Activated T-helper 9 cell treated with anti-CD3 and anti-CD28 coated beads, Interleukin-2, amount 50 U/mL, for 16 hours (primary cell): Measurements from ENCODE around the gene EIF5AL1.
"Not testable (repeated sequence)": the region's sequence is repeated elsewhere in the genome, so short reads cannot be mapped to it uniquely, and the experiment has no call there.

Experiments
- DNase-seq: peaks from one replicate; pipeline ENCODE4 v3.0.0-alpha.2; 2020; ENCODE audit warnings: low read depth

The EIF5AL1 gene

GRCh38 chr10:79509934-79510508, 2.3 kb upstream of the EIF5AL1 start:
- not testable (repeated sequence) for DNase-seq

- DNase-seq = not testable (repeated sequence)
Measured at GRCh38 chr10:79516532-79517205, 4.3 kb downstream of the EIF5AL1 start.

GRCh38 chr10:79517567-79517966, 5.2 kb downstream of the EIF5AL1 start:
- not testable (repeated sequence) for DNase-seq

DNA sequence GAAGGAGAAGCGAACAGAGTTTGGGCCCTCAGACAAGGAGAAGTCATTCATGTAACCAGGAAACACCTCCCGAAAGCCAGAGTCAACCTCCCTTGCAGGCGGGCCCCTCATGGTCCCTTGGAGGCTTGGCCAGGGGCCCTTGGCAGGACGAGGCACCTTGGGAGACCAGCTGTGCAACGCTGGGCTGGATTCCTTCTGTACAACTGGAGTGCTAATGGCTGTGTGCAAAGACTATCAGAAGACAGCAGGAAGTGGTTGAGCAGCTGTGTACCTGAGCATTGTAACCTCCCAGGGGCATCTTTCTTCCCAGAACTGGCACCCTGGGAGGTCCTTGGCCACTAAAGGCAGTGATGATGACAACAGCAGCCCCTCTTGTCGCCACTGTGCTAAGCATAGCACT, 9.4 kb downstream of the EIF5AL1 start:
- DNase-seq = not testable (repeated sequence)

GRCh38 chr10:79522464-79522863, 10.1 kb downstream of the EIF5AL1 start:
- DNase-seq = not testable (repeated sequence)

- DNase-seq = not testable (repeated sequence)
Measured at GRCh38 chr10:79523157-79523853, 11.0 kb downstream of the EIF5AL1 start.

DNA sequence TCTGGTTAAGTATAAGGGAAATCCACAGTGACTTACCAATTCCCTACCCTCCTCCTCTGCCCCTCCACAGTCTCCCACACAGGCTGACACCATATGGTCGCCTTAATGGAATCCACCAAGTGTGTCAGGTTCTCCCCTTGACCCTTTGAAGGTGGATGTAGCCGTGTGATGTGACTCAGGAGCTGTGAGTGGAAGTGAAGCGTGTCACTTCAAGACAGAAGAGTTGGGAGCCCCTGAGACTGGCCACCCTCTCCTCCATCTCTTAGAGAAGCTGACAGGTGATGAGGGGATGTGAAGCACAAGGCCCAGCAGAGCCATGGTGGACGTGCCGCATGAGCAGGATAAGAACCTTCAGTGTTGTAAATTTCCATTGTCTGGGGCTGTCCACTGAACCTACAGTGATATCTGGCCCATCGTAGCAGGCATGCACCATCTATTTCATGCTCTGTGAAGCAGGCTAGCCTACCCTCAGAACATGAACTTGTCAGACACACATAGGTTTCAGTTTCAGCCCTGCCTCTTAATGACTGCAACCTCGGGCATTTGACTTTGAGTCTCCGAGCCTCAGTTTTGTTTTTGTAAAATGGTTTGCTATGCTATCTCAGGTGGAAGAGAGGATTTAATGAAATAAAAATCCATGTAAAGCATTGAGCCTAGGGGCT, 12.8 kb downstream of the EIF5AL1 start:
- DNase-seq = not testable (repeated sequence)

GRCh38 chr10:79528261-79528660, 15.9 kb downstream of the EIF5AL1 start:
- not testable (repeated sequence) for DNase-seq

DNA sequence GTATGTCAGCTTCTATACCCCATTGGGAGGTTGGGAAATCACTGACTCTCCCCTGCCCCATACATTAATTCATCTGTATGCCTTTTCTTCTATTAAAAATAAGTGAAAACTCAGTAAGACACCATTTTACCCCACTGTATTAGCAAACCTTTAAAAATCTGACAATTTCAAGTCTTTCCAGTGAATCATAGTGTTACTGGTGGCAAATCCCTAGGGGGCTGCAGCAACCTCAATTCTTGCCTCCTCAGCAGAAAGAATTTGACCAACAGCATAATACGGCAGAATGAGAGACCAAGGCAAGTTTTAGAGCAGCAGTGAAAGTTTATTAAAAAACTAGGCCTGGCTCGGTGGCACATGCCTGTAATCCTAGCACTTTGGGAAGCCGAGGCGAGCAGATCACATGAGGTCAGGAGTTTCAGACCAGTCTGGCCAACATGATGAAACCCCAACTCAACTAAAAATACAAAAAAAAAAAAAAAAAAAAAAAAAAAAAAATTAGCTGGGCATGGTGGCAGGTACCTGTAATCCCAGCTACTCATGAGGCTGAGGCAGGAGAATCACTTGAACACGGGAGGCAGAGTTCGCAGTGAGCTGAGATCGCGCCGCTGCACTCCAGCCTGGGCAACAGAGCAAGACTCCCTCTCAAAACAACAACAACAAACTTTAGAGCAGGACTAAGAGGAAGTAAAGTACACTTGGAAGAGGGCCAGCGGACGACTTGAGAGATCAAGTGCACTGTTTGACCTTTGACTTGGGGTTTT, 21.0 kb downstream of the EIF5AL1 start:
- DNase-seq = not testable (repeated sequence)

DNA sequence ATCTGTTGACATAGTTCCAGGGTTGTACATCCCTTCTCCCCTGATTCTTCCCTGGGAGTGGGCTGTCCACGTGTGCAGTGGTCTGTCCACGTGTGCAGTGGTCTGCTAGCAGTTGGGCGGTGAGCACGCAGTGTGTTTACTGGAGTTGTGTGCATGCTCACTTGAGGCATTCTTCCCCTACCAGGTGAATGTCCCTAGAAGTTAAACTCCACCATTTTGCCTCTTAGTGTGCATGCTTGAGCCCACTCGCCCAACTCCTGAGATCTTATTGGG, 21.5 kb downstream of the EIF5AL1 start:
- DNase-seq = not testable (repeated sequence)

GRCh38 chr10:79538311-79538710, 26.0 kb downstream of the EIF5AL1 start:
- not testable (repeated sequence) for DNase-seq

GRCh38 chr10:79540930-79541329, 28.6 kb downstream of the EIF5AL1 start:
- not testable (repeated sequence) for DNase-seq

- DNase-seq = no peak
Measured at GRCh38 chr10:79542626-79543025, 30.3 kb downstream of the EIF5AL1 start.

DNA sequence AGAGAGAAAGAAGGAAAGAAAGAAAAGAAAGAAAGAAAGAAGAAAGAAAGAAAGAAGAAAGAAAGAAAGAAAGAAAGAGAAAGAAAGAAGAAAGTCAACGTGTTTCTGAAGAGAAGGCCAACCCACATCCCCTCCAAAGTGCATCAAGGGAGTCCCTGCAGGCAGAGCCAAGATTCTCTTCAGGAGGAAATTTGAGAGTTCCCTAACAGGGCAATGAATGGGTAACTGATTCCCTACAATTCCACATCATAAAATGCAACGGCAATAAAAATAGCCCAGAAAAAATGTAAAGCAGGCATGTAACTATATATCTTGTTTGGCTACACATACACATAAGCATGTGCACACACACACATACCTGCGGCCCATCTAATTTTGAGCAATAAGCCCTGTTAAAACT, 32.1 kb downstream of the EIF5AL1 start:
- DNase-seq = not testable (repeated sequence)

GRCh38 chr10:79544926-79545659, 32.8 kb downstream of the EIF5AL1 start:
- not testable (repeated sequence) for DNase-seq

DNA sequence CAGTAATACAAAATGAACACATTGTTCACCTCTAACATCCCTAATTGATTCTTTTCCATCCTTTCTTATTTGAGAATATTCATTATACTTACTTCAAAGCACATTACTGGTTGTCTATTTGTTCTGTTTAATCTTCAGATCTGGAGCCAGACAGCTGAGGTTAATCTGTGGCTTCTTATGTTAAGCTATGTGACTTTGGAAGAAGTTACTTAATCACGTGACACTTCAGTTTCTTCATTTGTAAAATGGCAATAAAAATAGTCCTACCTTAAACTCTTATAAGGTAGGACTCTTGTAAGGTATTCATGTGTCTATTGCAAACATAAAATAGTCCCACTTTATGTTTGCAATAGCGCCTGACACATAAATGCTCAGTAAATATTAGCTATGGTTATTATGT, 34.8 kb downstream of the EIF5AL1 start:
- DNase-seq = not testable (repeated sequence)

DNA sequence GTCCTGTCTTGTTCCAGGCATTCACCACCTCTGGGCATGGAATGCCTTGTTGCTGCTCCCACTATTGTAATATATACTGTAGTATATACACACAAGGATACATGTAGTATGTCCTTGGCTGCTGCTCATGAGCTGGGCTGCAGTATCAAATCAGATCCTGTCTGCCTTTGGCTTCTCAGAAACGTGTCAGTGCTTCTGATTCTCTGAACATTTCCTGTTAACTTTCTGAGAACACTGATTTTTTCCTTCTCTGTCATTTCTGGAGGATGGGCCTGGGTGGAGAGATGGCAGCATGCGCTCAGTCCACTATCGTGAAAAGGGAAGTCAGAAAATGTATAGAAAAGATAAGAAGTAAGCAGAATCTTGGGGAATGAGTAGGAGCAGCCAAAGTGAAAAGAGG, 35.6 kb downstream of the EIF5AL1 start:
- DNase-seq = no peak

- no peak for DNase-seq
Measured at GRCh38 chr10:79552143-79552542, 39.8 kb downstream of the EIF5AL1 start.

- DNase-seq = no peak
Measured at GRCh38 chr10:79555354-79556309, 43.3 kb downstream of the EIF5AL1 start.

DNA sequence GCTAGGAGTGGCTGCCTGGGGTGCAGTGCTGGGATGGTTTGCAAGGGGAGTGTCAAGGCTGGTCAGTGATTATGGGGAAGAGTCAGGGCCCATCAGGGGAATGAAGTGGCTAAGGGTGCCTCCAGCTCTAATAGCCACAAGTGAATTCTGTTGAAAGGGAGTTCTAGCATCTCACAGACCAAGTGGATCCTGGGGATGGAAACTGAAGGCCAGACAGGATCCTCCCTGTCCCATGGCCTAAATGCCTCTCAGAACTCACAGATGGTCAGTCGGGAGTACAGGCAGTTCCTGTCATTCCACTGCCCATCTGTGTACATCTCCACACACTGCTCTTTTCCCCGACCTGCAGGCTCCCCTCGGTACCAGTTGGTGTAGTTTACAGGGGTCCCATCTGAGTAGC, 44.6 kb downstream of the EIF5AL1 start:
- DNase-seq = not testable (repeated sequence)
